Fibroblast of lung (primary cell): Measurements from ENCODE around the gene EIF2D.

Source experiments
- CTCF ChIP-seq, 2 donors: IDR thresholded peaks in 1 of 2; conservative IDR thresholded peaks in 1 of 2; 1 replicate in 1 of 2; 2 replicates in 1 of 2; pipeline ENCODE4 v1.5.1; 2011 to 2012; ENCODE audit warnings: low read length in 2 of 2, control low read depth in 1 of 2, inconsistent platforms in 1 of 2, low read depth in 1 of 2, mild to moderate bottlenecking in 1 of 2
- EZH2 ChIP-seq: IDR thresholded peaks from 2 replicates; pipeline ENCODE4 v1.5.1; 2012; ENCODE audit warnings: low read length, control low read depth, mild to moderate bottlenecking; ENCODE audit errors: missing control alignments

DNA sequence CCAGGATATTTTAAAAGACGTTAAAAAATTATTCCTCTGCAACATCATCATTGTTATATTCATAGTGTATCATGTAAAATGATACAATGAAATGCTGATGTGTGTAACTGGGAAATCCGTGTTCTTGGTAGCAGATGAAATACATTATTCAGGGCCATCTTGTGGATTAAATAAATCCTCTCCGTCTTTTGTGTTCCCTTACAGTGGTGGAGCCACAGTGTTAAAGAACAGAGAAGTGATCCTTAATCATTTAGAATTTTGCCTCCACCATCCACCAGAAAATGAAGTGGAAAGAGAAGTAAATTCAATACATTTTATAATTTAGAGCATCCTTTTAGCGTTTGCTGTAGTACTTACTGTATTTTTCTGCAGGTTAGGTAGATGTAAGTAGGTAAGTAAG lies 24.4 kb upstream of the EIF2D start:
- TF ChIP-seq EZH2 (no peak), CTCF (conservative IDR thresholded peaks at IDR 0.05 in 1 of 2, IDR thresholded peaks at IDR 0.05 in 1 of 2; ENCODE audit: low read depth in 1 of 2, low read length in 2 of 2) (no peak)
